NCI-H2196 treated with DMSO at 0.1 percent for 48 hours (cell line): ENCODE measurements around the gene HARS1.
"Not testable (repeated sequence)": the region's sequence is repeated elsewhere in the genome, so short reads cannot be mapped to it uniquely, and the experiment has no call there.

Experiments
- DNase-seq: peaks from one replicate; lab custom pipeline; 2025; ENCODE audit not compliant: unreplicated experiment; lab: John Stamatoyannopoulos, UW

HARS1 gene

DNA sequence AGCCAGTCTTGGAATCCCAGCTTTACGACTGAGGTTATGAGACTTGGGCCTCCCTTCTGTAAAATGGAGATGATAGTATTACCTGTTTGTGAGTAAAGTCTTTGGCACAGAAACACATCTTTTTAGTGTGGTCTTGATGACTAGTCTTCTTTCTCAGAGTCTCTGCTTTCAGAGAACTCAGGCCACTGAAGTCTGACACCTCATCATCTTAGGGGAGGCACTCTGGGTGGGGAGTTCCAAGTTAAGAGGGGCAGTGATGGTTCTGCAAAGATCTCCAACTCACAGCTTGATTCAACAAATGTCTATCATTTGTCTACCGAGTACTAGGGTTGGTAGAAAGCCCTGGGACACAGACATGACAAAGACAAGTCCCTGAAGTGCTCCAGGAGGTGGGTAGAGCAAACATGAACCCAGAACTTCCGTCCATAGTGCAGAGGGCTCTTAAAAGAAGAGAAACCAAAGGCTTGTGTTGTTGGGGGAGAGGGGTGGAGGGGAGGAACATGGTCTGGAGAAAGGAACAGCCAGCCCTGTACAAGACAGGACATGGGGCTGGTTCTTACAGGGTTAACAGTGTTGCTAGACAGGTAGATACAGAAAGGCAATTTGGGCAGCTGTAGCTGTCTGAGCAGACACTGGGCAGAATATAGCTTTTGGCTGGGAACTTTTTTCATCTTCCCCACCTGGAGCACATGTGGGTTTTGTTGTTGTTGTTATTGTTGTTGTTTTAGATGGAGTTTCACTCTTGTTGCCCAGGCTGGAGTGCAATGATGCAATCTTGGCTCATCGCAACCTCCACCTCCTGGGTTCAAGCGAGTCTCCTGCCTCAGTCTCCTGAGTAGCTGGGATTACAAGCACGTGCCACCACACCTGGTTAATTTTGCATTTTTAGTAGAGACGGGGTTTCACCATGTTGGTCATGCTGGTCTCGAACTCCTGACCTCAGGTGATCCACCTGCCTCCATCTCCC lies 55.6 kb downstream of the HARS1 start:
- no peak for DNase-seq

DNA sequence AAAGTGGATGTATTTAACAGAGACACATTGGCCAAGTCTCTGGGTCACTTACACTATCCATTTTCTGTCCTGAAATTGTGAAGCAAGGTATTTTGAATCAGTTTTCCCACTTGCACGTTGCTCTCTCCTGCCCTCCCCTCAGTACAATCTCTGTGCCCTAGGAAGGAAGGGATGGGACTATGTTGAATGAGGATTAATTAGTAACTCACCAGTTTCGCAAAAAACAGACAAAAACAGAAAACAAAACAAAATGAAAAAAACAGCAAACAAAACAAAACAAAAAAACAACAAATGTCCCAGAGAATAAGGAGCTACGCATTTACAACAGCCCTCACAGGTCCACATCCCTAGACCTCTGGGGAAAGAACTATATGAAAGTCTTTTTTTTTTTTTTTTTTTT lies 57.1 kb downstream of the HARS1 start:
- DNase-seq = no peak

DNA sequence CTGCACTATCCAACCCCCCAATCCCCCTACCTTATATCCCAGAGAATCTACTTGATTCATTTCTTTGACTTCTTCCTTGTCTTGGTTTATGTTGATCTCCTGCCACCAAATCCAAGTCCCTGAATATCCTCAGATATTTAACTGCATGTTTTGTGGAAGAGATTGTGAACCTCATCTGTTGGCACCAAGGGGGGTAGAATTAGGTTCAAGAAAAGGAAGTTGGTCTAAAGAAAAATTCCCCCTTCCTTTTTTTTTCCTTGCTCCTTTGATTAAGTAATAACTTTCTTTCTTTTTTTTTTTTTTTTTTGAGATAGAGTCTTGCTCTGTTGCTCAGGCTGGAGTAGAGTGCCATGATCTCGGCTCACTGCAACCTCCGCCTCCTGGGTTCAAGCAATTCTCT lies 57.7 kb downstream of the HARS1 start:
- DNase-seq = no peak

DNA sequence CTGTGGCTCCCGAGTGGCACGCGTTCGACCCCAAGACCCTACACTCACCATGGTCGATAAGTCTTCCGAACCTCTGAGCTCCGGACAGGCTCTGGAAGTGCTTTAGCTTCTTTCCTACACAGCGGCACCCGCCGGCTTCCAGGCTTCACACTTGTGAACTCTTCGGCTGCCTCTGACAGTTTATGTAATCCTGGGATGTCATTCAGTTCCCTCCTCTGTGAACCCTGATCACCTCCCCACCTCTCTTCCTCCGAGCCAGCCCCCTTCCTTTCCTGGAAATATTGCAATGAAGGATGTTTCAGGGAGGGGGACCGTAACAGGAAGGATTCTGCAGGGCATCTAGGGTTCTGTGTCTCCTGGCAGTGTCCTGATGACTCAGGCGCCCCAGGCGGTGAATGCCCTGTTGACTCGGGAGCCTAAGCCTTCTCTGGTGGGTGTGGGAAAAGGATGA lies 58.1 kb downstream of the HARS1 start, which contains the start of gene CD14:
Gene CD14 (minus strand): TSS at position 155 of the 451 bp plus-strand sequence. CDS start 104 bp downstream, at position 51.
- DNase-seq = no peak

DNA sequence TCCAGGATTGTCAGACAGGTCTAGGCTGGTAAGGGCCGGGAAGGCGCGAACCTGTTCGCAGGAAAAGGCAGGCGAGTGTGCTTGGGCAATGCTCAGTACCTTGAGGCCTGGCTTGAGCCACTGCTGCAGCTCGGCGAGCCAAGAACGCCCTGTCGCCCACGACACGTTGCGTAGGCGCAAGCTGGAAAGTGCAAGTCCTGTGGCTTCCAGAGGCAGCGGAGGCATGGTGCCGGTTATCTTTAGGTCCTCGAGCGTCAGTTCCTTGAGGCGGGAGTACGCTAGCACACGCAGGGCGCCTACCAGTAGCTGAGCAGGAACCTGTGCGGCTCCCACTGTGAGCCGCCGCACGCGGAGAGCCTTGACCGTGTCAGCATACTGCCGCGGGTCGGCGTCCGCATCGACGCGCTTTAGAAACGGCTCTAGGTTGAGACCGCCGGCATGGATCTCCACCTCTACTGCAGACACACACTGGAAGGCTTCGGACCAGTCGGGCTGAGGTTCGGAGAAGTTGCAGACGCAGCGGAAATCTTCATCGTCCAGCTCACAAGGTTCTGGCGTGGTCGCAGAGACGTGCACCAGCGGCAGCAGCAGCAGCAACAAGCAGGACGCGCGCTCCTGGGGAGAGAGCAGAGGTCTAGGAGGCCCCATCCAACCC lies 58.7 kb downstream of the HARS1 start:
- DNase-seq = no peak

DNA sequence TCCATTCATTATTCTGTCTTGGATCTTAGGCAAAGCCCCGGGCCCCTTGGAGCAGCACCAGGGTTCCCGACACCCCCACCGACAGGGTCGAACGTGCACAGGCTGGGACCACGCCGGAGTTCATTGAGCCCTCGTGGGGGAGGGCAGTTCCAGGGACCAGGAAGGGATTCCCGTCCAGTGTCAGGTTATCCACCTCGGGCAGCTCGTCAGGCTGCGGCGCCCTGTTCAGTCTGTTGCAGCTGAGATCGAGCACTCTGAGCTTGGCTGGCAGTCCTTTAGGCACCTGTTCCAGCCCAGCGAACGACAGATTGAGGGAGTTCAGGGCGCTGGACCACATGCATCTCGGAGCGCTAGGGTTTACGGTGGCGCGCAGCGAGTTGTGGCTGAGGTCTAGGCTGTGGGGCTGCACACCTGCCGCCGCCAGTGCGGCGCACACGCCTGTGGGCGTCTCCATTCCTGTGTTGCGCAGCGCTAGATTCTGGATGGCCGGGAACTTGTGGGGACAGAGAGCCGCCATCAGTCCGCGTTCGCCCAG lies 59.3 kb downstream of the HARS1 start:
- no peak for DNase-seq

DNA sequence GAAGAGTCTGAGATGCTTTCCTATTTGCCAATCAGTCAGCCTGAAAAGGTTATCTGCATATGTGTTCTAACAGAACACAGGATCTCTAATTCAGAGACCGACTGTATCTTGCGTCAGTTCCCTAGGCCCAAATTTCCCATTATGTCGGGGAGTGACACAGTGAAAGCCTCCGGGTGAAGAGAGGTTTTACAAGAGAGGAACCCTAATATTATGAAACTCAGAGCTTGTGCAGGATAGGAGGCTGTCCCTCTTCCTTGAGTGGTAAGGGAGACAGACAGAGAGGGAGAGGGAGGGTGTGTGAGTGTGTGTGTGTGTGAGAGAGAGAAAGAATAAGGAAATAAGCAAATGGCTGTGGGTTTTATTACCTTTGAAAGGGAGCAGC lies 60.1 kb downstream of the HARS1 start:
- no peak for DNase-seq

DNA sequence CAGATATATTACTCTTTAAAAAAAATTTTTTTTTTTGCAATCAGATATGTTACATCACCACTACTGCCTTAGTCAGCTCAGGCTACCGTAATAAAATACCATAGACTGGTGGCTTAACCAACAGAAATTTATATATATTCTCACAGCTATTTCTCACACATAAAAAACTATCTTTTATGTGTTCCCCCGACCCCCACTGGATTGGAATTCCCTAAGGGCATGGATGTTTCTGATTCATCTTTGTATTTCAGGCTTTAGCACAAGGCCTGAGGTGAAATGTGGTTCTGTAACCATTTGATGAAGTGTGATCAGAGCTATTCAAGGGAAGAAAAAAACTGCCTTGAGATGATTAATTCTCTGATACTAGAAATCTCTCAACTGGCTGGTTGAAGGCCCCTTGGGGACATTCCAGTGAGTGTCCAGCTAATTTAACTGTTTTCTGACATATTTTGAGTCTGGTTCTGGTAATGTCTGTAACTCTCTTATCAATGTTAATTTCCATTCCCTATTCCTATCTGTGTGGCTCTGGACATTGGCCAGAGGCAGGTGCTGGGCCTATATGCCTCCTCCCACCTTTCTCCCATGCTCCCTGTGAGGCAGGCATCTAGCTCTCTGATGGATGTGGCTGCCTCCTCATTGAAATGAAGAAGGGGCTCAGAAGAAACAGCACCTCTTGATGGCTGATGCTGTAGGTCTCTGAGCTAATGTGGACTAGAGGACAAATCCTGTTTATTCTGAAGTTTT lies 60.7 kb downstream of the HARS1 start:
- DNase-seq = no peak

DNA sequence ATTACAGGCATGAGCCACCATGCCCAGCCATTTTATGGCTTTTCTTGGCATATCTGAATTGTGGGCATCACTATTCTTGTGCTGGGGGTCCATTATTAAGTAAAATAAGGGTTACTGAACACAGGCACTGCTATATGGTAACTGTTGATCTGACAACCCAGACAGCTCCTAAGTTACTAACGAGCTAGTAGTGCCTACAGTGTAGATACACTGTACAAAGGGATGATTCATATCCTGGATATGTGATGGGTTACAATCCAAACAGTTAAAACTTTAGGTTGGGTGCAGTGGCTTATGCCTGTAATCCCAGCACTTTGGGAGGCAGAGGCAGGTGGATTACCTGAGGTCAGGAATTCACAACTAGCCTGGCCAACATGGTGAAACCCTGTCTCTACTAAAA lies 62.5 kb downstream of the HARS1 start:
- DNase-seq = no peak

DNA sequence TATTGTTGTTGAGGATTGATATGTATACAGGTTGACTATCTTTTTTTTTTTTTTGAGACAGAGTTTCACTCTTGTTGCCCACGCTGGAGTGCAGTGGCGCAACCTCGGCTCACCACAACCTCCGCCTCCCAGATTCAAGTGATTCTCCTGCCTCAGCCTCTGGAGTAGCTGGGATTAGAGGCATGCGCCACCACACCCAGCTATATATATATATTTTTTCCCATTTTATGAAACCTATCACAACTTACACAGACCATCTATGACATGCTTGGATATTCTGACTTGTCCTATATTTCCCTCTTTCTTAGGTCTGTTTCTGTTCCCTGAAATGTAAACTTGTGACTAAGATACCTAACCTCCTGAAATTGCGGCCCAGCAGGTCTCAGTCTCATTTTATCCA lies 63.2 kb downstream of the HARS1 start:
- no peak for DNase-seq

DNA sequence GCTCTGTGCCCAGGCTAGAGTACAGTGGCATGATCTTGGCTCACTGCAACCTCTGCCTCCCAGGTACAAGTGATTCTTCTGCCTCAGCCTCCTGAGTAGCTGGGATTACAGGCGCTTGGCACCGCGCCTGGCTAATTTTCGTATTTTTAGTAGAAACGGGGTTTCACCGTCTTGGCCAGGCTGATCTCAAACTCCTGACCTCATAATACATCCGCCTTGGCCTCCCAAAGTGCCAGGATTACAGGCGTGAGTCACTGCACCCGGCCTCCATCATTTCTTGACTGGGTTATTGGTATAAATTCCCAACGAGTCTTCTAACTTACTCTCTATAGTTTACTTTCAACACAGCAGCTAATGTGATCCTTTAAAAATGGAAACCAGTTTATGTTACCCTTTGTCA lies 66.3 kb downstream of the HARS1 start:
- DNase-seq = not testable (repeated sequence)
